SK-N-SH treated with all-trans-retinoic acid at 6 μM for 48 hours (cell line): Measurements from ENCODE around the gene NCKAP5.

Source experiments
- ARNTL ChIP-seq: fragments of 450-650 bp; formaldehyde crosslinking; IDR thresholded peaks from 2 replicates; pipeline ENCODE4 v1.5.0; 2020; ENCODE audit warnings: low read depth, mild to moderate bottlenecking, moderate library complexity, borderline replicate concordance
- ESRRG ChIP-seq: fragments of 250-450 bp; sonication (Bioruptor Pico); IDR thresholded peaks from 2 replicates; pipeline ENCODE4 v1.6.1; 2021; ENCODE audit warnings: mild to moderate bottlenecking
- RARB ChIP-seq: fragments of 250-450 bp; sonication (Bioruptor Pico); IDR thresholded peaks from 2 replicates; pipeline ENCODE4 v1.8.0; 2021; ENCODE audit warnings: mild to moderate bottlenecking, moderate library complexity
- TOX ChIP-seq: fragments of 250-450 bp; sonication (Bioruptor Pico); IDR thresholded peaks from 2 replicates; pipeline ENCODE4 v1.8.0; 2021; ENCODE audit warnings: mild to moderate bottlenecking, moderate library complexity, borderline replicate concordance
- ZC3H10 ChIP-seq: fragments of 250-450 bp; sonication (Bioruptor Pico); IDR thresholded peaks from 2 replicates; pipeline ENCODE4 v1.5.1; 2021; ENCODE audit warnings: mild to moderate bottlenecking, moderate library complexity
- ZFP30 ChIP-seq: fragments of 450-650 bp; formaldehyde crosslinking; IDR thresholded peaks from 2 replicates; pipeline ENCODE4 v1.5.0; 2022; ENCODE audit warnings: mild to moderate bottlenecking, moderate library complexity
- ZNF565 ChIP-seq: fragments of 450-650 bp; formaldehyde crosslinking; conservative IDR thresholded peaks from 2 replicates; pipeline ENCODE4 v1.5.0; 2020; ENCODE audit warnings: low read depth, mild to moderate bottlenecking, moderate library complexity

DNA sequence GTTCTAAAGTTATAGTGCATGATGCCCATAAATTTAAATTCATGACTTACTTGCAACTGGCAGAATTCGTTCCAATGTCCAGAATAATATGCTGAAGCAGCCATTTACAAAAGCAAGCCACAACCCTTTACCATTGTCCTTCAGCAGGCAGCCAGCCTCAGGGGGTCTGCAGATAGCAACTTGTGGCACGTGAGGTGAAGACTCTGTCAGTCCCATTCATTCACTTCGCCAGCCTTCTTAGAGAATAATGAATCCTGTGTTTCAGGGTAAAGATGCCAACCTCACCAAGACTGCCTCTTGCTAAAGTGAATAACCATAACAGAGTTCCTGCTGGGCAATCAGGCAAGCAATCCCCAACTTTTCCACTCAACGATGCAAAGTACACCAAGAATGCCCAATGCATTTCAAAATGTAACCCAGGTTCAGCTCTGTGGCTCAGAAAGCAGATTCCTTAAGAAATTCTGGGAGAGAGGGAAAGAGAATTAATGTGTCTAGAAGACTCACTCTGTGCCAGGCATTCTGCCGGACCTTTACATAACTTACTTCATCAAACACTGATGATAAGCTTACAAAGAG, 315.4 kb downstream of the NCKAP5 start:
- TF ChIP-seq TOX (no peak), RARB (CRISPR knock-in tag) (no peak), ZC3H10 (CRISPR knock-in tag) (no peak), ZFP30 (CRISPR knock-in tag) (no peak), ESRRG (CRISPR knock-in tag) (no peak), ARNTL (CRISPR knock-in tag) (no peak), ZNF565 (no peak)
